Mucosa of rectum (tissue), 2 donors: ENCODE results near the gene LRIT1.

Source experiments
- H3K27ac ChIP-seq, 2 donors: one replicate each; pipeline ENCODE4 v1.7.0; 2013; ENCODE audit warnings: inconsistent platforms in 2 of 2, low read depth in 2 of 2, low read length in 2 of 2
- H3K27me3 ChIP-seq, 2 donors: one replicate each; pipeline ENCODE4 v1.7.0; 2013; ENCODE audit warnings: low read length in 2 of 2; ENCODE audit not compliant: control insufficient read depth in 2 of 2, insufficient read depth in 2 of 2
- H3K36me3 ChIP-seq, 2 donors: one replicate each; pipeline ENCODE4 v1.7.0; 2013; ENCODE audit warnings: low read length in 2 of 2; ENCODE audit not compliant: control insufficient read depth in 2 of 2, insufficient read depth in 2 of 2
- H3K4me1 ChIP-seq, 2 donors: one replicate each; pipeline ENCODE4 v1.7.0; 2013; ENCODE audit warnings: low read length in 2 of 2, mild to moderate bottlenecking in 1 of 2; ENCODE audit not compliant: control insufficient read depth in 2 of 2, insufficient read depth in 2 of 2
- H3K4me3 ChIP-seq, 2 donors: one replicate each; pipeline ENCODE4 v1.7.0; 2013; ENCODE audit warnings: low read length in 2 of 2
- H3K9ac ChIP-seq, 2 donors: one replicate each; pipeline ENCODE4 v1.7.0; 2013; ENCODE audit warnings: low read length in 2 of 2, low read depth in 1 of 2, mild to moderate bottlenecking in 1 of 2
- H3K9me3 ChIP-seq, 2 donors: one replicate each; pipeline ENCODE4 v1.7.0; 2013; ENCODE audit warnings: low read length in 2 of 2; ENCODE audit not compliant: control insufficient read depth in 2 of 2
- donor health status: healthy.
- donor health status: Normal muscosa, but diverticular disease.

The LRIT1 gene

GRCh38 chr10:84195044-84195830 lies 46.1 kb downstream of the LRIT1 start:
- Histone ChIP-seq H3K4me3 (peak overlapping the region; percentile 75 to 76), H3K36me3 (no peaks in the 10 kb centered on the region), H3K9ac (peak overlapping the region; percentile 79 to 90), H3K27ac (peak overlapping the region; percentile 89 to 93), H3K27me3 (peaks cover 2 to 3% of the 10 kb centered on the region in 2 donors), H3K9me3 (no peaks in the 10 kb centered on the region), H3K4me1 (peaks cover 50 to 63% of the 10 kb centered on the region in 2 donors)

DNA sequence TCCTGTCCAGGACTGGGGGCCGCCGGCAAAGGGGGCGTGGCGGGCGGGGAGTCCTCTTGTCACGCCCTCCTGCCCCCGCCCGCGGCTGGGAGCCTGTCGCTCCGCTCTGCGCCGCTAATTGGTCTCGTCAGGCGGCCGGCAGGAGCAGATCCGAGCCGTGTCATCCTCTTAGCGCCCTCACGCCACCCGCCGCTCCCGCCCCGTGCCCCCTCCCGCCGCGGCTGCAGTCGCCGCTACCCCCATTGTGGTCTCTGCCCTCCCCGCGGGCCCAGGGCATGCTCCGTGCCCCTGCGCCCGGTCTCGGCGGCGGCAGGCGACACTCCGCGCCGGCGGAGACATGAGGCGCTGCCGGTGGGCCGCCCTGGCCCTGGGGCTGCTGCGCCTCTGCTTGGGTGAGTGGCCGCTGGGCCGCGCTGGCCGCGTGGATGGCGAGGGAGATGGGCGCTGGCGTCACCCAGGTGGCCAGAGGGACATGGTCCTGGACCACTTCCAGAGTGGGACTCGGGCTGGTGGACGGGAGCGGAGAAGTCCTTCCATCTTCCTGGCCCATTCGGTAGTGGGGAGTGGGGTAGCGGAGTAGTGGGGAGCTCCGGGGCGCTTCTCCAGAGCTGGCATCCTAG lies 46.8 kb downstream of the LRIT1 start, which contains the start of gene CDHR1:
Gene CDHR1 (plus strand): TSS at position 114 of the 620 bp plus-strand sequence. CDS start 224 bp downstream, at position 338.
- H3K9me3 ChIP-seq = no peaks in the 10 kb centered on the region
- peak within 1 kb of the TSS; percentile 89 to 93 for H3K27ac ChIP-seq
- peak within 1 kb of the TSS; percentile 75 to 76 for H3K4me3 ChIP-seq
- H3K4me1 ChIP-seq = peaks cover 44 to 60% of the 10 kb centered on the region in 2 donors
- no peaks in the 10 kb centered on the region for H3K36me3 ChIP-seq
- H3K9ac ChIP-seq = peak within 1 kb of the TSS; percentile 79 to 90
- H3K27me3 ChIP-seq = peaks cover 2 to 3% of the 10 kb centered on the region in 2 donors

DNA sequence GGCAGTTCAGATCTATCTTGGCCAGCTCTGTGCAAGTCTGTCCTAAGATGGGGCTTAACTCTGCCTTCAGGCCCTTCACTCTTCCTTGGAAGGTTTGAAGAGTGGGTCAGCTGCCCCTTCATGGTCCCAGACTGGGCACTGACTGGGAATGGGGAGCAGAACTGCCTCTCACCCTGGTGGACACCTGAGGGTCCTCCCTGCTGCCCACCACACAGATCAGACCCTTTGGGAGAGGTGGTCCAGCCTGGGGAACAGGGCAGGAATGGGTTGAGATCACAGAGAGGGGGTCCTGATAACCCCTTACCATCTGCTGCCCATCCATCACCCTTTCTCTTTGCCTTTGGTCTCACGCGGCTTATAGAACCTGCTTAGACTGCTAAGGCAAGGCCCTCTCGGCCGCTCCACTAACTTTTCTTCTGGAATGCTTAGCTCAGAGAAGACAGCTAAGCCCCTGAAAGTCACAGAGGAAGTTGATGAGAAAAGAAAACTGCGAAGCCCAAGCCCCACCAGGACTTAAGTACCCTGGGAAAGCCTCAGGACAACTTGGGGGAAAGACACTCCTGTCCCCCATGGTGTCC lies 47.4 kb downstream of the LRIT1 start:
- peak overlapping the region in 1 of 2 donors; percentile 90 for H3K9ac ChIP-seq
- no peaks in the 10 kb centered on the region for H3K36me3 ChIP-seq
- H3K27ac ChIP-seq = peak overlapping the region in 1 of 2 donors; percentile 93
- H3K4me3 ChIP-seq = peak overlapping the region; percentile 59 to 76
- peaks cover 39 to 56% of the 10 kb centered on the region in 2 donors for H3K4me1 ChIP-seq
- peaks cover 2 to 3% of the 10 kb centered on the region in 2 donors for H3K27me3 ChIP-seq
- no peaks in the 10 kb centered on the region for H3K9me3 ChIP-seq

DNA sequence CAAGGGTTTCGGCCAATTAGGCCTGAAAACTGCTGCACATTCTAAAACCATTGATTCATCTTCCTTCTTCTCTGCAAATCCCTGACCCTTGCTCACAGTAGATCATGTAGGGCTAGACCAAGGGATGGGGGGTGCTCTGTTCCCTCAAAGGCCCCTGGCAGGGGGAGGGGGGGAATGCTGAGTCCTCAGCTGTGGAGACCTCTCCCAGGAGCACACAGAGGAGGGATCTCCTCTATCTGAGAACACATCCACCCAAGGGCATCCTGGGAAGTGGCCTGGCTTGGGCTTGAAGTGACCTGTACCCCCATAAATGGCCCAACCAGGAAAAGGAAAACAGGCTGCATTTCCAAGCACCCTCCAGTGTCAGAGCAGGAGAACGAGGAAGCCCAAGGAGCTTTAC lies 48.0 kb downstream of the LRIT1 start:
- H3K4me3 ChIP-seq = no peak overlapping the region
- peaks cover 39 to 54% of the 10 kb centered on the region in 2 donors for H3K4me1 ChIP-seq
- no peaks in the 10 kb centered on the region for H3K9me3 ChIP-seq
- peaks cover 2 to 3% of the 10 kb centered on the region in 2 donors for H3K27me3 ChIP-seq
- no peaks in the 10 kb centered on the region for H3K36me3 ChIP-seq
- no peak overlapping the region for H3K9ac ChIP-seq
- H3K27ac ChIP-seq = no peak overlapping the region

DNA sequence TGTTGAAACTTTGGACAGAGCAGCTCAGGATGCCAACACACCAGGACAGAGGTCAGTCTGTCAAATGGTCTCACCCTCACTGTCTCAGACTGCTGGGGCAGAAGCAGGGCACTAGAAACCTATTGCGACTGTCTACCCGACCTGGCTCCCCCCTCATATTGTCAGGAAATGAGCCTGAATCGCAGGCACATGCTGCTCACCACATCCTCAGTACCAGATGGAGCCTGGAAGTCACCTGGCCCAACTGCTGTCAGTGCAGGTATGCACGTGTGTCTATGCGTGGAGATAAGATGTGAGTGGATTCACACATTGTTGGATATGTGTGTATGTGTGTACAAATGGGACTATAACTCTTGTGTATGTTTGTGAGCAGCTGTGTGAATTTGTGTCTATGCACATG lies 50.2 kb downstream of the LRIT1 start:
- peaks cover 2 to 3% of the 10 kb centered on the region in 2 donors for H3K27me3 ChIP-seq
- H3K36me3 ChIP-seq = no peaks in the 10 kb centered on the region
- H3K4me3 ChIP-seq = no peak overlapping the region
- H3K9ac ChIP-seq = no peak overlapping the region
- no peaks in the 10 kb centered on the region for H3K9me3 ChIP-seq
- H3K4me1 ChIP-seq = peaks cover 19 to 34% of the 10 kb centered on the region in 2 donors
- no peak overlapping the region for H3K27ac ChIP-seq

- Histone ChIP-seq H3K36me3 (no peaks in the 10 kb centered on the region), H3K4me3 (no peak overlapping the region), H3K4me1 (peaks cover 15 to 29% of the 10 kb centered on the region in 2 donors), H3K9ac (no peak overlapping the region), H3K27ac (no peak overlapping the region), H3K9me3 (no peaks in the 10 kb centered on the region), H3K27me3 (peaks cover 2 to 3% of the 10 kb centered on the region in 2 donors)
These were observed 50.7 kb downstream of the LRIT1 start for GRCh38 chr10:84190621-84191020.

DNA sequence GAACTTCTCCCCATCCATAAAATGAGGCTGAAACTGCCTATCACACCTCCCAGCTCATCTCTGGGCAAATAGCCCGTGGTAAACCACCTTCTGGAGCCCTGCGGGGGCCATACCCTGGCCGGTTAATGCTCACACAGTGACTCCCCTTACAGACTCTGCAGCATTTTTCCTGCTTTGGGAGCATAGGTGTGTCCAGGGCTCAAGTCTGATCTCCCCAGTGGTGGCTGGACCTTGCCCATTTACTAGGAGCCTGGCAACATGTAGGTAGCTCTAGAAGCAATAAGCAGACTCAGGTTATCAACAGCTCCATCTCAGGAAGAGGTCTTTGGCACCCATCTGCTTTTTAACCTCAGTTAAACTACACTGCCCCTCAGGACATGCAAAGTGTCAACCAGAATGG lies 52.5 kb downstream of the LRIT1 start:
- Histone ChIP-seq H3K9me3 (no peaks in the 10 kb centered on the region), H3K4me1 (peaks cover 14 to 23% of the 10 kb centered on the region in 2 donors), H3K27ac (peak overlapping the region; percentile 37 to 60), H3K9ac (no peak overlapping the region), H3K4me3 (no peak overlapping the region), H3K27me3 (peaks cover 0 to 2% of the 10 kb centered on the region in 2 donors), H3K36me3 (peaks cover 2 to 6% of the 10 kb centered on the region in 2 donors)

GRCh38 chr10:84185526-84186175 lies 55.7 kb downstream of the LRIT1 start:
- H3K9me3 ChIP-seq = no peaks in the 10 kb centered on the region
- no peak overlapping the region for H3K4me3 ChIP-seq
- no peak overlapping the region for H3K27ac ChIP-seq
- H3K36me3 ChIP-seq = peaks cover 6 to 7% of the 10 kb centered on the region in 2 donors
- H3K4me1 ChIP-seq = peaks cover 9 to 18% of the 10 kb centered on the region in 2 donors
- no peaks in the 10 kb centered on the region for H3K27me3 ChIP-seq
- H3K9ac ChIP-seq = no peak overlapping the region

GRCh38 chr10:84184517-84184916 lies 56.8 kb downstream of the LRIT1 start:
- no peak overlapping the region for H3K4me3 ChIP-seq
- peaks cover 7 to 9% of the 10 kb centered on the region in 2 donors for H3K36me3 ChIP-seq
- H3K9ac ChIP-seq = no peak overlapping the region
- no peaks in the 10 kb centered on the region for H3K9me3 ChIP-seq
- peak overlapping the region; percentile 5 to 34 for H3K27ac ChIP-seq
- peaks cover 9 to 19% of the 10 kb centered on the region in 2 donors for H3K4me1 ChIP-seq
- no peaks in the 10 kb centered on the region for H3K27me3 ChIP-seq
